ENCODE results near the gene ECT2. TPM values are rescaled to one million over a fixed set of nuclear protein-coding genes. Genes with fewer than 3 reads are reported as not detected.

ECT2 gene, protein sequence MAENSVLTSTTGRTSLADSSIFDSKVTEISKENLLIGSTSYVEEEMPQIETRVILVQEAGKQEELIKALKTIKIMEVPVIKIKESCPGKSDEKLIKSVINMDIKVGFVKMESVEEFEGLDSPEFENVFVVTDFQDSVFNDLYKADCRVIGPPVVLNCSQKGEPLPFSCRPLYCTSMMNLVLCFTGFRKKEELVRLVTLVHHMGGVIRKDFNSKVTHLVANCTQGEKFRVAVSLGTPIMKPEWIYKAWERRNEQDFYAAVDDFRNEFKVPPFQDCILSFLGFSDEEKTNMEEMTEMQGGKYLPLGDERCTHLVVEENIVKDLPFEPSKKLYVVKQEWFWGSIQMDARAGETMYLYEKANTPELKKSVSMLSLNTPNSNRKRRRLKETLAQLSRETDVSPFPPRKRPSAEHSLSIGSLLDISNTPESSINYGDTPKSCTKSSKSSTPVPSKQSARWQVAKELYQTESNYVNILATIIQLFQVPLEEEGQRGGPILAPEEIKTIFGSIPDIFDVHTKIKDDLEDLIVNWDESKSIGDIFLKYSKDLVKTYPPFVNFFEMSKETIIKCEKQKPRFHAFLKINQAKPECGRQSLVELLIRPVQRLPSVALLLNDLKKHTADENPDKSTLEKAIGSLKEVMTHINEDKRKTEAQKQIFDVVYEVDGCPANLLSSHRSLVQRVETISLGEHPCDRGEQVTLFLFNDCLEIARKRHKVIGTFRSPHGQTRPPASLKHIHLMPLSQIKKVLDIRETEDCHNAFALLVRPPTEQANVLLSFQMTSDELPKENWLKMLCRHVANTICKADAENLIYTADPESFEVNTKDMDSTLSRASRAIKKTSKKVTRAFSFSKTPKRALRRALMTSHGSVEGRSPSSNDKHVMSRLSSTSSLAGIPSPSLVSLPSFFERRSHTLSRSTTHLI
- 6.7 and 7.2 TPM in 2 replicates for total RNA-seq

DNA sequence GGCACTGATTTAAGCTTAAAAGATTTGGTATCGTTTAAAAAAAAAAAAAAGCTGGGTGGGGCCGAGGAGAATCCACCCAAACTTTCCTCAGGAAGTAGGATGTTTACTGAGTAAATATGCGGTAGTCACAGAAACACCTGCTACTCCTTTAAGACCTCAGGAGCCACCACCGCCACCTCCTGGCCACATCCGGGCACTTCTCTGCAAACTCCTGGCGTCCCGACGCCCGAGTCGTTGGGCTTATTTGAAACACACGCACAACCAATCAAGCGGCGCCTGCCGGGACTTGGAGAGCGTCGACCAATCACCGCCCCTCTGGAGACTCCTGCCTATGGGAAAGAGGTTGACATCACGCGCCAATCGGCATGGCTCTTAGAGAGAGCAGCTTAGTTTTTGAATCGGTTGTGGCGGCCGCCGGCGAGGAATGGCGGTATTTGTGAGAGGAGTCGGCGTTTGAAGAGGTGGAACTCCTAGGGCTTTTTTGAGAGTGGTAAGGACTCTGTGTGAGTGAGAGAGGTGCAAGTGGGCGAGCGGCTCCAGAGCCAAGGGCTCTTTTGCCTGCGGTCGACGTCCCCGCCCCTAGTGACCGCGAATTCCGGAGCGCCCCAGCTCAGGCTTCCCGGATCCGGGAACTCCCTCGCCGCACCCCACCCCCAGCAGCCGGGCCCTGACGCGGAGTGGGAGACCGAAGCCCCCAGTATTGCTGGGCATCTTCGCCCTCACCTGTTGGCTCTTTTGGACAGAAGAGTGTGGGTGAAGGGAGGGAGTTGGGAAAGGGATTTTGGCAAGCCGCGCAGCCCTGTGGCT lies at the start of gene ECT2:
ECT2 (plus strand) TSS at position 359 of the 807 bp plus-strand sequence. CDS start 3,805 bp downstream, outside the sequence.

DNA sequence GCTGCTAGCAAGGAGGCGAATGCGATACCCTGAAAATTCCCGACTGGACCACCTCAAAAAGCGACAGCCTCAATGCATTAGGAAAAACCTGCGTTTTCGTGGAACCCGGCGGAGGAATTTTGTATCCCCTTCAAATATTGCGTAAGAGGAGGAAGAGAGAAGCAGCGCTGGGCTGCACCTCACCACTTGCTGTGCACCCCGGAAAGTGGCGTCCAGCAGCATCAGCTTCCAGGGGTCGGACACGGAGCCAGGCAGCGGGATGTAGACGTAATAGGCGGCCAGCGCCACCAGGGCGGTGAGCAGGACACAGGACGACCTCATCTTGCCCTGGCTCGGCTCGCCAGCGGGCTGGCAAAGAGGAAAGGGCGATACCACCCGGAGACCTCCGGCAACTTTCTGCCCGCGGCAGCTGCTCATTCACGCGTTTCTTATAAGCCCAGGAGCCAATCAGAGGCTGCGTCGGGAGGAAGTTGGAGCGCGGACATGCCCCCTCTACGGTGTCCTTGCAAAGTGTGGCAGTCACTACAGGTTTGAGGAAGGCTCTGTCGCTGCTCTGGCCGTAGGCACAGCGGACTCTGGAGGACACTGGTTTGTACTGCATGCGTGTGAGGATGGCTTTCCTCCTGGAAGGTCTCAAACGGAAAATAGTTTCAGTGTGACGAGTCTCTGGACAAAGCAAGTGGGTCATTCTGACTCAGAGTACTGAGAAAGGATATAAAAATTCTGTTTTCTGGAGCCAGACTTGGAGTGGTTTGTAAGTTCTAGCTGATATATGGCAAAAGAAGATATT lies 39.7 kb upstream of the ECT2 start, which contains the start of gene NCEH1:
NCEH1 (minus strand) TSS at position 404 of the 790 bp plus-strand sequence; CDS start at position 321, 83 bp downstream.

Other genes with a start within 250 kb of the ECT2 start
- 6.9 and 8.3 TPM in 2 replicates for gene TNFSF10, start 227.3 kb upstream of the ECT2 start, total RNA-seq
- 1.5 and 2.2 TPM in 2 replicates for gene NCEH1, start 39.7 kb upstream of the ECT2 start, total RNA-seq

Data from cardiac ventricle fibroblast (primary cell).